Testis (tissue), 3 donors: ENCODE measurements around the gene KRTAP9-2. TPM values are rescaled to one million over a fixed set of nuclear protein-coding genes. Genes with fewer than 3 reads are reported as not detected.
"Not testable (repeated sequence)": the region's sequence is repeated elsewhere in the genome, so short reads cannot be mapped to it uniquely, and the experiment has no call there.

ENCODE experiments used
- DNase-seq: peaks from one replicate; pipeline ENCODE4 v3.0.0-alpha.2; 2019
- H3K27ac ChIP-seq, 2 donors: fragments of 200-600 bp; sonication (generic); one replicate each; pipeline ENCODE4 v1.5.1; 2019
- H3K27me3 ChIP-seq: fragments of 200-600 bp; sonication (generic); one replicate; pipeline ENCODE4 v1.5.1; 2019
- H3K36me3 ChIP-seq: fragments of 200-600 bp; sonication (generic); one replicate; pipeline ENCODE4 v1.5.1; 2017; ENCODE audit warnings: low read depth; ENCODE audit errors: missing control alignments
- H3K4me1 ChIP-seq: fragments of 200-600 bp; sonication (generic); one replicate; pipeline ENCODE4 v1.5.1; 2019
- H3K4me3 ChIP-seq, 2 donors: fragments of 200-600 bp; sonication (generic); one replicate each; pipeline ENCODE4 v1.5.1; 2017 to 2019
- H3K9me3 ChIP-seq: fragments of 200-600 bp; sonication (generic); one replicate; pipeline ENCODE4 v1.5.1; 2017
- POLR2A ChIP-seq: fragments of 450-650 bp; IDR thresholded peaks from one replicate; pipeline ENCODE4 v1.6.1; 2017; ENCODE audit warnings: antibody characterized with exemption, mild to moderate bottlenecking, moderate library complexity
- WGBS, 2 donors: methylation state at CpG; one replicate each; pipeline ENCODE4 v1.1.5; 2018; 5-methylcytosine and 5-hydroxymethylcytosine counted together
- intact Hi-C: fragments of 100-400 bp; cut with DNase I; formaldehyde crosslinking; loops from one replicate; pipeline ENCODE4 v1.15.1; 2023; ENCODE audit warnings: low total_unique reads
- polyA plus RNA-seq: library from polyadenylated mRNA; stranded (reverse); fragments of 350-450 nt; fragmentation: Illumina TruSeq; extraction: RNeasy Lipid Tissue Mini Kit (QIAGEN cat#74804); gene quantifications from one replicate; pipeline ENCODE4 v1.2.3, GENCODE V29; 2014; ENCODE audit warnings: low read depth, low replicate concordance; ENCODE audit not compliant: insufficient read depth
- total RNA-seq, 2 donors: library from RNA; depleted of rRNA; stranded (reverse); fragments of >200 nt; gene quantifications; one replicate each; pipeline ENCODE4 v1.2.3, GENCODE V29; 2016
- TF ChIP-seq, protein P1 (sequence below), 3 experiments: fragments of 450-650 bp in 2 of 3; fragments of 200-600 bp in 1 of 3; sonication (generic) in 1 of 3; IDR thresholded peaks; one replicate each; pipeline ENCODE4 v1.5.1; 2016 to 2019; ENCODE audit warnings: antibody characterized with exemption in 3 of 3, mild to moderate bottlenecking in 2 of 3, moderate library complexity in 1 of 3

The KRTAP9-2 gene
- total and polyA plus RNA-seq, 3 donors from 2014 or later: not detected

DNA sequence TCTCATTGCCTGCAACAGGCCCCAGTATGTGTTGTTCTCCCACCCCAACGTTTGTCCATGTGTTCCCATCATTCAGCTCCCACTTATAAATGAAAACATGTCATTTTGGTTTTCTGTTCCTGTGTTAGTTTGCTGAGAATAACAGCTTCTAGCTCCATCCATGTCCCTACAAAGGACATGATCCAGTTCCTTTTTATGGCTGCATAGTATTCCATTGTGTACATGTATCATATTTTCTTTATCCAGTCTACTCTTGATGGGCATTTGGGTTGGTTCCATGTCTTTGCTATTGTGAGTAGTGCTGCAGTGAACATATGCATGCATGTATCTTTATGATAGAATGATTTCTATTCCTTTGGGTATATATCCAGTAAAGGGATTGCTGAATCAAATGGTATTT, 10.8 kb upstream of the KRTAP9-2 start:
- Histone ChIP-seq H3K4me1 (no peaks in the 10 kb centered on the region), H3K27ac (no peak overlapping the region), H3K9me3 (no peaks in the 10 kb centered on the region), H3K36me3 (no peaks in the 10 kb centered on the region), H3K4me3 (no peak overlapping the region), H3K27me3 (no peaks in the 10 kb centered on the region)
- intact Hi-C loops: no loop called here
- no peak for DNase-seq
- 73 to 92% methylated on average over 1 of the region's 1 CpG for WGBS, 2 donors
- TF ChIP-seq, protein P1, sequence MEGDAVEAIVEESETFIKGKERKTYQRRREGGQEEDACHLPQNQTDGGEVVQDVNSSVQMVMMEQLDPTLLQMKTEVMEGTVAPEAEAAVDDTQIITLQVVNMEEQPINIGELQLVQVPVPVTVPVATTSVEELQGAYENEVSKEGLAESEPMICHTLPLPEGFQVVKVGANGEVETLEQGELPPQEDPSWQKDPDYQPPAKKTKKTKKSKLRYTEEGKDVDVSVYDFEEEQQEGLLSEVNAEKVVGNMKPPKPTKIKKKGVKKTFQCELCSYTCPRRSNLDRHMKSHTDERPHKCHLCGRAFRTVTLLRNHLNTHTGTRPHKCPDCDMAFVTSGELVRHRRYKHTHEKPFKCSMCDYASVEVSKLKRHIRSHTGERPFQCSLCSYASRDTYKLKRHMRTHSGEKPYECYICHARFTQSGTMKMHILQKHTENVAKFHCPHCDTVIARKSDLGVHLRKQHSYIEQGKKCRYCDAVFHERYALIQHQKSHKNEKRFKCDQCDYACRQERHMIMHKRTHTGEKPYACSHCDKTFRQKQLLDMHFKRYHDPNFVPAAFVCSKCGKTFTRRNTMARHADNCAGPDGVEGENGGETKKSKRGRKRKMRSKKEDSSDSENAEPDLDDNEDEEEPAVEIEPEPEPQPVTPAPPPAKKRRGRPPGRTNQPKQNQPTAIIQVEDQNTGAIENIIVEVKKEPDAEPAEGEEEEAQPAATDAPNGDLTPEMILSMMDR (IDR thresholded peaks at IDR 0.05): no peak
- no peak for TF ChIP-seq POLR2A

DNA sequence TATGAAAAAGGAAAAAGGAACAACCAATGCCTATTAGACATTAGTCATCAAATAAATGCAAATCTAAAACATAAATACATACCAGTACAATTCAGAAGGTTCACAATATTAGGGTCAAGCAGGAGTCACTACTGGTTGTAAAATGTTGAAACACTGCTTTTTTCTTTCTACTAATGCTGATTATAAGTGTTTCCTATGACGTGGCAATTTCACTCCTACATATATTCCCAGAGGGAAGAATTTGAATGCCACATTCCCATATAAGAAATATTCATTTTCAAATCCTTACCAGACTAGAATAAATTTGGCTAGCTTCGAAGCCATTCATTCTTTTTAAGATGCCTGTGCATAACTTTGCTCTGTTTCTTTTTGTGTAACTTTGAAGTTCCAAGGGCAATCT, 2.6 kb upstream of the KRTAP9-2 start:
- DNase-seq: no peak
- Histone ChIP-seq H3K4me1 (no peaks in the 10 kb centered on the region), H3K4me3 (no peak overlapping the region), H3K36me3 (no peaks in the 10 kb centered on the region), H3K27me3 (no peaks in the 10 kb centered on the region), H3K27ac (no peak overlapping the region), H3K9me3 (no peaks in the 10 kb centered on the region)
- WGBS, 2 donors: 67 to 72% methylated on average over 2 of the region's 2 CpGs
- TF ChIP-seq, protein P1 (IDR thresholded peaks at IDR 0.05): no peak
- no peak for TF ChIP-seq POLR2A
- intact Hi-C loops: no loop called here

DNA sequence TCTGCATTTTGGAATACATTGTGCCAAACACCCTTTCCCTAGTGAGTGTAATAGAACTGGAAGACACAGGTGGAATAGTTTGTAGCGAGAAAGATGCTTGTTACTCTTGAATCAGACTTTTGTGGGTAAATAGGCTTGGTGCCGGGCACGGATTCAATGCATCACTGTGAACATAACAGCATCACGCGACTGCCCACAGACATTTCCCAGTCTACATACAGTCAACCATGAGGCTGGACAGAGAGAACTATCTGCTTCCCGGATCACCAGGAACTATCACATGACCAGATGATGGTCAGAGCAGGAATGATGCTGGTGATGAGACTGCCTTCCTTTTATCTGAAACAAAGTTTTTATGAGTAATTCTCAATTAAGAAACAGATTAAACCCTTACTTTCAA, 397 bp upstream of the KRTAP9-2 start:
- Histone ChIP-seq H3K9me3 (no peaks in the 10 kb centered on the region), H3K36me3 (no peaks in the 10 kb centered on the region), H3K27ac (no peak overlapping the region), H3K4me3 (no peak overlapping the region), H3K27me3 (no peaks in the 10 kb centered on the region), H3K4me1 (no peaks in the 10 kb centered on the region)
- 56 to 79% methylated on average over 6 of the region's 6 CpGs for WGBS, 2 donors
- no peak for TF ChIP-seq POLR2A
- TF ChIP-seq, protein P1 (IDR thresholded peaks at IDR 0.05): no peak
- DNase-seq: no peak
- intact Hi-C loops: no loop called here

DNA sequence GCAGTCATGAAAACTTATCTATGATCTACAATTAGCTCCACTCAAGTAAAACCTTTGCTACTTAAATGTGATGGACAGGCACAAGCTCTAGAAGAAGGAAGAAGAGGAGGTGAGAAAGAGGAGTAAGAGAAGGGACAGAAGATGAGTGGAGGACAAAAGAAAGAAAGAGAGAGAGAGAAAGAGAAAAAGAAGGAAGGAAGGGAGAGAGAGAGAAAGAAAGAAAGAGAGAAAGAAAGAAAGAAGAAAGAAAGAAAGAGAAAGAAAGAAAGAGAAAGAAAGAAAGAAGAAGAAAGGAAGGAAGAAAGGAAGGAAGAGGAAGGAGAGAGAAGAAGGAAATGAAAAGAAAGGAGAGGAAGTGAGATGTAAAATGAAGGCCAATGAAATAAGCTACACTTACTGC, 3.6 kb downstream of the KRTAP9-2 start:
- no peak overlapping the region for H3K4me3 ChIP-seq
- no peaks in the 10 kb centered on the region for H3K9me3 ChIP-seq

DNA sequence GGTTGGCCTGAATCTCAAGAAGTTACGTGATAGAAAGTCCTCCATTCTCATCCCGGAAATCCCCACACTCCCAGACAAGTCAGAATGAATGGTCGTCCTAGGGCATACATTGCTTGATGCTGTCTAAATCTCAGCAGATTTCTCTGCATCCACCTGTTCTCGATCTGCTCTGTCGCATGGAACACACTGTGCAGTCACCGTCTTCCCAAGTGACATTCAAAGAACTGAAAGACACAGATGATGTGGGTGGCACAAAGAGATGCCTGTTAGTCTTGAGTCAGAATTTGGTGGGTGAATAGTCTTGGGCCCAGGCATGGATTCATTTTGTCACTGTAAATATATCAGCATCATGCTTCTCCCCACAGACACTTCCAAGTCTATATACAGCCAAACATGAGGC, 5.3 kb downstream of the KRTAP9-2 start:
- H3K27me3 ChIP-seq: no peaks in the 10 kb centered on the region
- no peaks in the 10 kb centered on the region for H3K4me1 ChIP-seq
- no peaks in the 10 kb centered on the region for H3K9me3 ChIP-seq
- no peak overlapping the region for H3K27ac ChIP-seq
- TF ChIP-seq, protein P1 (IDR thresholded peaks at IDR 0.05): no peak
- no peak for TF ChIP-seq POLR2A
- WGBS, 2 donors: 66 to 84% methylated on average over 6 of the region's 6 CpGs
- no peak overlapping the region for H3K4me3 ChIP-seq
- DNase-seq: no peak
- intact Hi-C loops: no loop called here
- no peaks in the 10 kb centered on the region for H3K36me3 ChIP-seq

More for the DNA sequence above, 3.6 kb downstream of the KRTAP9-2 start:
- Histone ChIP-seq H3K27ac (no peak overlapping the region), H3K36me3 (no peaks in the 10 kb centered on the region), H3K27me3 (no peaks in the 10 kb centered on the region), H3K4me1 (no peaks in the 10 kb centered on the region)
- intact Hi-C loops: no loop called here
- no peak for DNase-seq
- TF ChIP-seq, protein P1 (IDR thresholded peaks at IDR 0.05): no peak
- TF ChIP-seq POLR2A: no peak

DNA sequence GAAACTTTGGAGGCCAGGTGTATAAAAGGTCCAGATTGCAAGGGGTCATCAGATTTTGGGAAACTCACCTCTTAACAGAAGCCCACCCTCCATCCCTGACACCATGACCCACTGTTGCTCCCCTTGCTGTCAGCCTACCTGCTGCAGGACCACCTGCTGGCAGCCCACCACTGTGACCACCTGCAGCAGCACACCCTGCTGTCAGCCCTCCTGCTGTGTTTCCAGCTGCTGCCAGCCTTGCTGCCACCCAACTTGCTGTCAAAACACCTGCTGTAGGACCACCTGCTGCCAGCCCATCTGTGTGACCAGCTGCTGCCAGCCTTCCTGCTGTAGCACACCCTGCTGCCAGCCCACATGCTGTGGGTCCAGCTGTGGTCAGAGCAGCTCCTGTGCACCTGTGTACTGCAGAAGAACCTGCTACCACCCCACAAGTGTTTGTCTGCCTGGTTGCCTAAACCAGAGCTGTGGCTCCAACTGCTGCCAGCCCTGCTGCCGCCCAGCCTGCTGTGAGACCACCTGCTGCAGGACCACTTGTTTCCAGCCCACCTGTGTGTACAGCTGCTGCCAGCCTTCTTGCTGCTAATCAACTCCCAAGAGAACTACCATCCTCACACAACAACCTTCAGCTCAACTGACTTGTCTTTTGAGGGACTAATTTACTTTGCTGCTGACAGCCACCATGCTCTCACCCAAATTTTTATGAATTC, 6.1 kb downstream of the KRTAP9-2 start, which contains the start of gene KRTAP9-3:
KRTAP9-3 (plus strand) TSS at position 51 of the 707 bp plus-strand sequence; CDS start at position 104, 53 bp downstream.
- WGBS, 2 donors: 89% methylated on average over 1 of the region's 1 CpG; no CpG with 5 or more reads in 1 of the 2 donors
- H3K9me3 ChIP-seq, H3K27ac ChIP-seq, intact Hi-C loops, H3K36me3 ChIP-seq, H3K4me1 ChIP-seq, H3K27me3 ChIP-seq, DNase-seq, H3K4me3 ChIP-seq: not testable (repeated sequence)

DNA sequence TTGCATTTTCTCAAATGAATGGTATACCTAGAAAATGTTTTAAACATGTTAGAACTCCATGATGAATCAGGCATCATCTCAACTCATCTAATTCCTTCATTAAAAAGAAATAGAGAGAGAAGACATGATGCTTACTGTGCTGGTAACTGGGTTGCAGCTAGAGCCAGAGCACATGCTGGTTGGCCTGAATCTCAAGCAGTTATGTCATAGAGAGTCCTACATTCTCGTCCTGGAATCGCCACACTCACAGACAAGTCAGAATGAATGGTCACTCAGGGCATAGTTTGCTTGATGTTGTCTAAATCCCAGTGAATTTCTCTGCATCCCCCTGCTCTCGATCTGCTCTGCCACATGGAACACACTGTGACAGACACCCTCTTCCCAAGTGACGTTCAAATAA, 10.7 kb downstream of the KRTAP9-2 start:
- H3K36me3 ChIP-seq, H3K4me3 ChIP-seq, H3K9me3 ChIP-seq, H3K27ac ChIP-seq, DNase-seq, H3K27me3 ChIP-seq, H3K4me1 ChIP-seq, intact Hi-C loops: not testable (repeated sequence)
- WGBS, 2 donors: 65 to 78% methylated on average over 4 of the region's 4 CpGs
